K562 (cell line): ENCODE measurements around the gene MOCS3. TPM values are rescaled to one million over a fixed set of nuclear protein-coding genes. Genes with fewer than 3 reads are reported as not detected.
A peak's percentile ranks its signal among the peaks of the same experiment; 100 is the strongest.

Experiments
- ARHGAP35 ChIP-seq: fragments of 450-650 bp; IDR thresholded peaks from 2 replicates; pipeline ENCODE4 v1.6.1; 2018; ENCODE audit not compliant: partially characterized antibody
- ASH1L ChIP-seq: fragments of 450-650 bp; IDR thresholded peaks from 2 replicates; pipeline ENCODE4 v1.6.1; 2018; ENCODE audit warnings: borderline replicate concordance, mild to moderate bottlenecking, low read depth; ENCODE audit not compliant: partially characterized antibody
- ATF3 ChIP-seq, 2 experiments: fragments of 450-650 bp in 1 of 2; sonication (generic) in 1 of 2; formaldehyde crosslinking in 1 of 2; IDR thresholded peaks in 1 of 2; conservative IDR thresholded peaks in 1 of 2; 2 replicates each; pipeline versions ENCODE4 v1.6.1 to v1.8.1; 2016 to 2023; ENCODE audit warnings: mild to moderate bottlenecking in 2 of 2, moderate library complexity in 2 of 2, inconsistent platforms in 1 of 2, missing genetic modification reagents in 1 of 2
- BRD9 ChIP-seq: fragments of 450-650 bp; IDR thresholded peaks from 2 replicates; pipeline ENCODE4 v1.6.1; 2018; ENCODE audit warnings: low read depth; ENCODE audit not compliant: partially characterized antibody
- CGGBP1 ChIP-seq: fragments of 250-450 bp; sonication (Bioruptor Pico); IDR thresholded peaks from 2 replicates; pipeline ENCODE4 v1.9.0; 2021; ENCODE audit warnings: mild to moderate bottlenecking
- CREM ChIP-seq: IDR thresholded peaks from 2 replicates; pipeline ENCODE4 v1.6.1; 2014; ENCODE audit warnings: antibody characterized with exemption, low read depth
- EHMT2 ChIP-seq: fragments of 450-650 bp; IDR thresholded peaks from 2 replicates; pipeline ENCODE4 v1.6.1; 2018; ENCODE audit warnings: antibody characterized with exemption
- EWSR1 ChIP-seq: fragments of 450-650 bp; IDR thresholded peaks from 2 replicates; pipeline ENCODE4 v1.6.1; 2018; ENCODE audit warnings: borderline replicate concordance, mild to moderate bottlenecking, low read depth, moderate library complexity; ENCODE audit not compliant: partially characterized antibody
- HNRNPK ChIP-seq: fragments of 200-400 bp; formaldehyde crosslinking; IDR thresholded peaks from one replicate; pipeline ENCODE4 v1.6.1; 2018; ENCODE audit warnings: mild to moderate bottlenecking, low read depth, low read length; ENCODE audit not compliant: poor library complexity, severe bottlenecking
- NCOR1 ChIP-seq: fragments of 450-650 bp; IDR thresholded peaks from 2 replicates; pipeline ENCODE4 v1.6.1; 2016; ENCODE audit warnings: mild to moderate bottlenecking, moderate library complexity
- NONO ChIP-seq, 2 experiments: fragments of 200-400 bp in 1 of 2; fragments of 450-650 bp in 1 of 2; formaldehyde crosslinking in 1 of 2; IDR thresholded peaks; 2 replicates each; pipeline ENCODE4 v1.6.1; 2017; ENCODE audit warnings: low read depth in 2 of 2, mild to moderate bottlenecking in 2 of 2, moderate library complexity in 2 of 2, low read length in 1 of 2
- PBX2 ChIP-seq, 2 experiments: IDR thresholded peaks in 1 of 2; conservative IDR thresholded peaks in 1 of 2; 2 replicates each; pipeline ENCODE4 v1.6.1; 2016; ENCODE audit warnings: low read depth in 2 of 2, mild to moderate bottlenecking in 1 of 2, missing compliant biosample characterization in 1 of 2, missing genetic modification characterization in 1 of 2, moderate library complexity in 1 of 2
- SMAD3 ChIP-seq: fragments of 450-650 bp; formaldehyde crosslinking; conservative IDR thresholded peaks from 2 replicates; pipeline ENCODE4 v1.4.0; 2020; ENCODE audit warnings: mild to moderate bottlenecking
- SNAPC5 ChIP-seq: fragments of 250-450 bp; sonication (Bioruptor Pico); IDR thresholded peaks from 2 replicates; pipeline ENCODE4 v1.8.0; 2021; ENCODE audit warnings: moderate library complexity, mild to moderate bottlenecking, inconsistent platforms
- TSC22D4 ChIP-seq: fragments of 450-650 bp; IDR thresholded peaks from 2 replicates; pipeline ENCODE4 v1.6.1; 2016; ENCODE audit warnings: missing genetic modification characterization, missing biosample characterization, control low read depth
- ZBTB26 ChIP-seq: fragments of 450-650 bp; formaldehyde crosslinking; IDR thresholded peaks from 2 replicates; pipeline ENCODE4 v1.4.0; 2022; ENCODE audit warnings: missing genetic modification characterization
- ZFP91 ChIP-seq: sonication (generic); formaldehyde crosslinking; IDR thresholded peaks from 2 replicates; pipeline ENCODE4 v1.8.0; 2022; ENCODE audit warnings: mild to moderate bottlenecking, missing genetic modification reagents
- ZNF586 ChIP-seq: fragments of 450-650 bp; formaldehyde crosslinking; conservative IDR thresholded peaks from 2 replicates; pipeline ENCODE4 v1.4.0; 2020; ENCODE audit warnings: mild to moderate bottlenecking, moderate library complexity
- ZNF77 ChIP-seq: fragments of 250-450 bp; sonication (Bioruptor Pico); IDR thresholded peaks from 2 replicates; pipeline ENCODE4 v1.5.0; 2020
- ZNF785 ChIP-seq: fragments of 250-450 bp; sonication (Bioruptor Pico); IDR thresholded peaks from 2 replicates; pipeline ENCODE4 v1.4.0; 2020; ENCODE audit warnings: mild to moderate bottlenecking
- polyA plus RNA-seq, 8 experiments: library from polyadenylated mRNA; depleted of rRNA in 4 of 8; stranded (reverse) in 5 of 8; unstranded in 3 of 8; fragments of >200 nt; fragmentation: Nextera tagmentation in 2 of 8; fragmentation: Illumina TruSeq in 1 of 8; extraction: Ambion mirVana in 2 of 8; extraction: Trizol in 1 of 8; gene quantifications; 2 replicates each; pipeline versions ENCODE4 v1.2.1 to v1.2.3, GENCODE V29; 2011 to 2014; ENCODE audit warnings: inconsistent platforms in 1 of 8, missing spikeins in 1 of 8
- total RNA-seq, 7 experiments: library from RNA; depleted of rRNA in 6 of 7; stranded (reverse); fragments of >200 nt in 6 of 7; fragmentation: Illumina TruSeq in 2 of 7; extraction: Trizol in 2 of 7; gene quantifications; 2 replicates each; pipeline versions ENCODE4 v1.2.1 to v1.2.3, GENCODE V29; 2011 to 2021; ENCODE audit warnings: low replicate concordance in 1 of 7

MOCS3 gene
- total and polyA plus RNA-seq, 9 of the 15 experiments (the other 6 are each of a cell fraction or from before 2014, with no cell fraction given) = 0.70 to 6.2 (median 2.9) TPM

- TF ChIP-seq ARHGAP35 = peak; percentile 95
- TF ChIP-seq CGGBP1 (CRISPR knock-in tag) = peak; percentile 88
- TF ChIP-seq EHMT2 = no peak
- no peak for TF ChIP-seq ZNF77 (CRISPR knock-in tag)
- no peak for TF ChIP-seq TSC22D4 (tag)
- peak; percentile 71 for TF ChIP-seq NCOR1
- TF ChIP-seq ZBTB26 (CRISPR knock-in tag) = 0 out of 2 replicates have a peak, but pooled peaks have one; percentile 1
- TF ChIP-seq ASH1L = no peak
- TF ChIP-seq SMAD3 = peak; percentile 77; the same call in 1 of the 2 replicates
- no peak for TF ChIP-seq EWSR1
- TF ChIP-seq PBX2 (CRISPR knock-in tag; IDR thresholded peaks at IDR 0.05; ENCODE audit: low read depth) = no peak
- no peak for TF ChIP-seq PBX2 (tag; conservative IDR thresholded peaks at IDR 0.05; ENCODE audit: low read depth)
- peak; percentile 87 for TF ChIP-seq ATF3 (IDR thresholded peaks at IDR 0.05)
- peak; percentile 89 for TF ChIP-seq ATF3 (CRISPR knock-in tag; conservative IDR thresholded peaks at IDR 0.05)
- peak; percentile 92 for TF ChIP-seq NONO (IDR thresholded peaks at IDR 0.05; ENCODE audit: low read depth in 2 of 2, low read length in 1 of 2)
- TF ChIP-seq BRD9 = peak; percentile 13
- no peak for TF ChIP-seq ZNF785
- TF ChIP-seq HNRNPK = peak; percentile 96
- TF ChIP-seq SNAPC5 (CRISPR knock-in tag) = no peak
- 0 out of 2 replicates have a peak, but pooled peaks have one; percentile 41 for TF ChIP-seq ZNF586
- peak; percentile 90 for TF ChIP-seq CREM
- TF ChIP-seq ZFP91 (CRISPR knock-in tag) = peak; percentile 46; the same call in 1 of the 2 replicates
These were observed 27.2 kb upstream of the MOCS3 start, which contains the start of gene ADNP (continued) for GRCh38 chr20:50931306-50932015.
